ENCODE results near the gene MICALL2. TPM values are rescaled to one million over a fixed set of nuclear protein-coding genes. Genes with fewer than 3 reads are reported as not detected.

MICALL2 gene
- total RNA-seq, 1 donor: 2.7 TPM

- H3K27me3 ChIP-seq (ENCODE audit: insufficient read depth, low read length): no peaks in the 10 kb centered on the region
- H3K9me3 ChIP-seq (ENCODE audit: low read depth, low read length): no peaks in the 10 kb centered on the region
- H3K4me1 ChIP-seq (ENCODE audit: insufficient read depth, low read length): no peaks in the 10 kb centered on the region
- no peak overlapping the region for H3K4me3 ChIP-seq (ENCODE audit: low read length)
Observed at GRCh38 chr7:1385086-1385808, 74.0 kb downstream of the MICALL2 start.

Other genes with a start within 250 kb of the MICALL2 start
- not detected for gene UNCX, start 226.6 kb downstream of the MICALL2 start, total RNA-seq
- 26.0 TPM for gene INTS1, start 44.9 kb upstream of the MICALL2 start, total RNA-seq
- 36.3 TPM for gene MAFK, start 71.2 kb upstream of the MICALL2 start, total RNA-seq
- not detected for gene TMEM184A, start 96.7 kb upstream of the MICALL2 start, total RNA-seq
- 14.3 TPM for gene PSMG3, start 110.6 kb upstream of the MICALL2 start, total RNA-seq
- gene ELFN1, start 210.8 kb upstream of the MICALL2 start, total RNA-seq: under 0.01 TPM